D721Med (cell line): ENCODE measurements around the gene SLC16A9.

Source experiments
- DNase-seq: peaks from one replicate; pipeline ENCODE4 v3.0.0; 2011; ENCODE audit warnings: low spot score; ENCODE audit not compliant: insufficient read length
- FAIRE-seq: peaks from 2 replicates; lab custom pipeline; 2011; peaks lifted over from hg19 to GRCh38; lab: Jason Lieb, UNC
- TF ChIP-seq, protein P1 (sequence below): IDR thresholded peaks from 2 replicates; pipeline ENCODE4 v1.5.1; 2012; ENCODE audit warnings: mild to moderate bottlenecking, control low read depth; ENCODE audit not compliant: insufficient read depth; ENCODE audit errors: missing control alignments

SLC16A9 gene

DNA sequence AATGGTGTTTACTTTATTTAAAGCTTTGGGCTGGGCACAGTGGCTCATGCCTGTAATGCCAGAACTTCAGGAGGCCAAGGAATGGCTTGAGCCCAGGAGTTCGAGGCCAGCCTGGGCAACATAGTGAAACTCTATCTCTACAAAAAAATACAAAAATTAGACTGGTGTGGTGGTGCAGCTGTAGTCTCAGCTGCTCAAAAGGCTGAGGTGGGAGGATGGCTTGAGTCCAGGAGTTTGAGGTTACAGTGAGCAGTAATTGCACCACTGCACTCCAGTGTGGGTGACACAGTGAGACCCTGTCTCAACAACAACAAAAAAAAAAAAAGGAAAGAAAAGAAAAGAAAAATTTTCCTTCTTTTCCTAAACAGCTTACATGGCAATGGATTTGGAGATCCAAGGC is 22.0 kb downstream of the SLC16A9 start:
- TF ChIP-seq, protein P1, sequence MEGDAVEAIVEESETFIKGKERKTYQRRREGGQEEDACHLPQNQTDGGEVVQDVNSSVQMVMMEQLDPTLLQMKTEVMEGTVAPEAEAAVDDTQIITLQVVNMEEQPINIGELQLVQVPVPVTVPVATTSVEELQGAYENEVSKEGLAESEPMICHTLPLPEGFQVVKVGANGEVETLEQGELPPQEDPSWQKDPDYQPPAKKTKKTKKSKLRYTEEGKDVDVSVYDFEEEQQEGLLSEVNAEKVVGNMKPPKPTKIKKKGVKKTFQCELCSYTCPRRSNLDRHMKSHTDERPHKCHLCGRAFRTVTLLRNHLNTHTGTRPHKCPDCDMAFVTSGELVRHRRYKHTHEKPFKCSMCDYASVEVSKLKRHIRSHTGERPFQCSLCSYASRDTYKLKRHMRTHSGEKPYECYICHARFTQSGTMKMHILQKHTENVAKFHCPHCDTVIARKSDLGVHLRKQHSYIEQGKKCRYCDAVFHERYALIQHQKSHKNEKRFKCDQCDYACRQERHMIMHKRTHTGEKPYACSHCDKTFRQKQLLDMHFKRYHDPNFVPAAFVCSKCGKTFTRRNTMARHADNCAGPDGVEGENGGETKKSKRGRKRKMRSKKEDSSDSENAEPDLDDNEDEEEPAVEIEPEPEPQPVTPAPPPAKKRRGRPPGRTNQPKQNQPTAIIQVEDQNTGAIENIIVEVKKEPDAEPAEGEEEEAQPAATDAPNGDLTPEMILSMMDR: no peak
- no peak for DNase-seq
- no peak for FAIRE-seq

DNA sequence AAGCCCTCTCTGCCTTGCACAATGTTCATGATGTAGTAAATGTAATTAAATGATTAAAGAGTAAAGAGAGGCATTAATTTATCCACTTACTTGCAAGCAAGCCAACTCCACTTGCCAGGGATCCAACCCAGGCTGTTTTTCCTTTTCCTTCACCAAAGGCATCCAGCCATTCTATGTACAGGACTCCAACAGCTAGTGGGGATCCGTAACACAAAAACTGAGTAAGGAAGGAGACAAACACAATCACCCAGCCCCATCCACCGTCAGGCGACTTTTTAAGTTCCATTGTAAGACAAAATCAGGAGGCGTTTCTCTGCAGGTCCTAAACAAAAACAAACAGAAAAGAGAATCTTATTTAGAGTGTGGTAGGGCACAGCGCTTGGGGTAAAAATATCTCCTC is 25.6 kb downstream of the SLC16A9 start:
- TF ChIP-seq, protein P1: no peak
- no peak for DNase-seq
- FAIRE-seq: no peak

DNA sequence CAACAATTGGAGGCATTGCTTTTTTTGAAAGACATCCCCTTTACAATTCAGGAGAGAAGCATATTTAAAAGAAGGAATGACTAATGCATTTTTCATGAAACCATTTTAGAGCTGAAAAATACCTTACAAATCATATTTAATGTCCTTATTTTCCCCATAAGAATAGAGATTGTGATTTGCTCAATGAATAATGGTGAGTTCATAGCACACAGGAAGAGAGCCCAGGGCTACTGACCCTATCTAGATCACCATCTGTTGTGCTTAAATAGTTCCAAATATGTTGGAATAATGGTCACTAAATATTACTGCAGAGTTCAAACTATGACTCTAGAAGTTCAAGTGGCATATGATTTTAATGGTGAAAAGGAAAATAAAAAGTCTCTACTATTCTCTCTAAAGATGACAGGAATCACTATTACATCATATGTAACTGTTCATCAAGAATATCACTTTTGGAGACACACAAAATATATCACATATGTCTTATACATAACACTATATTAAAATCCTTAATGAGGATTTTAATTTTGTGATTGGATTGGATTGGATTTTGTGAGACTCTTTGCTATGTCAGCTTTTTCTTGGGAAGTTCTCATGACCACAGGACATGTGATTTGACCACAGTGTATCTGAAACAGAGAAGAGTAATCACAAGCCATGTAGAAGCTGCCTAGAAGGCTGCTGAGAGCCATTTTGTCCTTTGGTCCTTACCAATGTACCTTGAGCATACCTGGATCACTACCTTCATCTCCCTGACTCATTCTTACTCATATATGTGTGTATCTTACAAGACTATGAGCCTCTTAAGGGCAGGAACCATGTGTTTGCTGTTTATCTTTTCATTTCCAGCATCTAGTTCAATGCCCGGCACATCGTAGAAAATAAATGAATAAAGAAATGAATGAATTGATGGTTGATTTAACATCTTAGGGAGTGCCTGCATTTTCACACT is 26.4 kb downstream of the SLC16A9 start:
- DNase-seq (no peak), FAIRE-seq (peak; percentile 56)
- TF ChIP-seq, protein P1: no peak

DNA sequence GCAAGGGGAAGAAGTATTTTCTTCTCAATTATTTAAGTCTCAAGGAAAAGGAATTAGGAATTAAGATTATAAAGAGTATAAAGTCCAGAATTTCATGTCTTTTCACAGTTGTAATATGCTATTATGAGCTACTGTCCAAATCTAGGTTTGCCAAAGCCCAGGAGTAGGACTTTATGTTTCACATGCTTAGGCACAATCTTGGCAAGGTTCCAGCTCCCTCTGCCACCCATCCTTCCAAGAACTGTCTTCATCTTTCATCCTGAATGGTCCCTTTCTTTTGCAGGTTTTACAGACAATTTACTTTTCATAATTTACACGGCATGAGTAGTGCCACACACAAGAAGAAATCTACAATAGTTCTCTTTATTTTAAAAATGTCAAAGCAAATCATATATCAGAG is 29.5 kb downstream of the SLC16A9 start:
- DNase-seq (no peak), FAIRE-seq (no peak)
- TF ChIP-seq, protein P1: no peak

DNA sequence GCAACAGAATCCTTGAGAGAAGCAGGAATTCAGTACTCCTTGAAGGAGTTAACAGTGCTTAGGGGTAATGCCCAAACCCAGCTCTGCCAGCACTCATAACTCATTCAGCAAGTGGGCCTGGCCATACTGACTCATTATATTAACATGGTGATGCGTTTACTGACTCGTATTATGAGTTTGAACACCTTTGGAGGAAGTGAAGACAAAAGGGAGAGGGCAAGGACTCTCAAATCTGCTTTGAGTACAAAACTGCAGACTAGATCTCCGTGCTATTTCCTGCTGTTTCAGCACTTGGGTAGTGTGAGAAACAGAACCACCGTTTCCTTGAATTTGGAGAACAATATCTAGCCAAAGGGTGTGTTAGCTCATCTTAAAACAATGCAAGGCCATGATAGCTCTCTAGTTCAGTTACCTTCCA is 30.8 kb downstream of the SLC16A9 start:
- DNase-seq (no peak), FAIRE-seq (no peak)
- TF ChIP-seq, protein P1: no peak

DNA sequence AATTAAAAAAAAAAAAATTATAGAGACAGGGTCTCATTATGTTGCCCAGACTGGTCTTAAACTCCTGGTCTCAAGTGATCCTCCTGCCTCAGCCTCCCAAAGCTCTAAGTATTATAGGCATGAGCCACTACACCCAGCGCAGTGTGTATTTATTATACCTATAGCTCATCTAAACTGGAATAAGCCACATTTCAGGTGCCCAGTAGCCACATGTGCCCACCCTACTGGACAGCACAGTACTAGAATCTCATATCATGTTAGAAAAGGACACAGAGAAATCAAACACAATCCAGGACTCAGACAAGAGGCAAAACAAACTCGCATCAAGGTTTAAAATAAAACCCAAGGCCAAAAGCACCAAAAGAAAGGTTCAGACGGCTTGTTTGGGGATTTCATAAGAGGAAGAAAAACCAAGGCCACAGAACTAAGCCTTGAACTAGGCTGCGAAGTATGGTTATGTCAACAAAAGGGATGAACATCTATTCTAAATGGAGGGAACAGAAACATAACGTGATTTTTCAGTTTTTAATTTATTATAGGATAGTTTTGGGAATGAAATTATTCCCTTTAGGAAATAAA is 32.3 kb downstream of the SLC16A9 start:
- TF ChIP-seq, protein P1: no peak
- FAIRE-seq: no peak
- DNase-seq: no peak

DNA sequence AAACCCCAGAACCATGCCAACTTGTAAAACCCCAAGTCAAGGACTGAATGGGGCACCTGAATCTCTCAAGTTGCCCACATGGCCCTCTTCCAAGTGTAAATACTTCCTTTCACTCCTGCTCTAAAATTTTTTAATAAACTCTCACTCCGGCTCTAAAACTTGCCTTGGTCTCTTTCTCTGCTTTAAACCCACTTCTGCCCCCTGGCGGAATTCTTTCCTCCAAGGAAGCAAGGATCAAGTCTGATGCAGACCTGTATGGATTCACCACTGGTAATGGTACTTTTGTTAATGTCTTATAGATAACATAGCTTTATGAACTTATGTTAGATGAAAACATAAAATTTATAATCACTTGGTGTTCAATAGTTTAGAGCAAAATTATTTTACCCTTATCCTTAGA is 33.8 kb downstream of the SLC16A9 start:
- DNase-seq (no peak), FAIRE-seq (no peak)
- TF ChIP-seq, protein P1: no peak
